Astrocyte (in vitro differentiated cells and primary cell): ENCODE data around the gene DENND6A.

Source experiments
- CTCF ChIP-seq: IDR thresholded peaks from 2 replicates; pipeline ENCODE4 v1.5.1; 2011; ENCODE audit warnings: low read depth, mild to moderate bottlenecking, inconsistent platforms, low read length, moderate library complexity; ENCODE audit not compliant: insufficient read depth
- EZH2 ChIP-seq: IDR thresholded peaks from 2 replicates; pipeline ENCODE4 v1.6.1; 2012; ENCODE audit warnings: mild to moderate bottlenecking, low read length, inconsistent platforms; ENCODE audit not compliant: insufficient read depth

GRCh38 chr3:57655727-57656126 is 37.1 kb downstream of the DENND6A start:
- TF ChIP-seq CTCF (no peak), EZH2 (no peak)
